Activated naive CD4-positive, alpha-beta T cell treated with anti-CD3 and anti-CD28 coated beads for 36 hours (primary cell): Measurements from ENCODE around the gene DAP. TPM values are rescaled to one million over a fixed set of nuclear protein-coding genes. Genes with fewer than 3 reads are reported as not detected.

Experiments
- CTCF ChIA-PET: fragments of 350-600 bp; sonication (Branson Sonifier 250); formaldehyde crosslinking; loops from one replicate; lab custom pipeline; 2021; ENCODE audit warnings: antibody characterized with exemption; lab: Charles Lee
- DNase-seq: peaks from one replicate; pipeline ENCODE4 v3.0.0-alpha.2; 2020
- H3K27ac Mint-ChIP-seq: one replicate; pipeline ENCODE4 v1.8.0; 2021; ENCODE audit warnings: mild to moderate bottlenecking, mixed read lengths
- H3K27me3 Mint-ChIP-seq: one replicate; pipeline ENCODE4 v1.8.0; 2021; ENCODE audit warnings: low read depth, mixed read lengths
- H3K36me3 Mint-ChIP-seq: one replicate; pipeline ENCODE4 v1.8.0; 2021; ENCODE audit warnings: low read depth, mixed read lengths
- H3K4me1 Mint-ChIP-seq: one replicate; pipeline ENCODE4 v1.8.0; 2021; ENCODE audit warnings: low read depth, mixed read lengths
- H3K4me3 Mint-ChIP-seq: one replicate; pipeline ENCODE4 v1.8.0; 2021; ENCODE audit warnings: mild to moderate bottlenecking, moderate library complexity, mixed read lengths
- H3K9me3 Mint-ChIP-seq: one replicate; pipeline ENCODE4 v1.8.0; 2021; ENCODE audit warnings: mixed read lengths
- intact Hi-C: fragments of 100-400 bp; cut with micrococcal nuclease; formaldehyde crosslinking; loops from one replicate; pipeline ENCODE4 v1.15.1; 2023
- total RNA-seq, 2 experiments: library from RNA; stranded (reverse); gene quantifications; one replicate each; pipeline ENCODE4 v1.2.3, GENCODE V29; 2021

Gene DAP
- total RNA-seq, 2 experiments from 2014 or later: 29.5 to 29.7 TPM

DNA sequence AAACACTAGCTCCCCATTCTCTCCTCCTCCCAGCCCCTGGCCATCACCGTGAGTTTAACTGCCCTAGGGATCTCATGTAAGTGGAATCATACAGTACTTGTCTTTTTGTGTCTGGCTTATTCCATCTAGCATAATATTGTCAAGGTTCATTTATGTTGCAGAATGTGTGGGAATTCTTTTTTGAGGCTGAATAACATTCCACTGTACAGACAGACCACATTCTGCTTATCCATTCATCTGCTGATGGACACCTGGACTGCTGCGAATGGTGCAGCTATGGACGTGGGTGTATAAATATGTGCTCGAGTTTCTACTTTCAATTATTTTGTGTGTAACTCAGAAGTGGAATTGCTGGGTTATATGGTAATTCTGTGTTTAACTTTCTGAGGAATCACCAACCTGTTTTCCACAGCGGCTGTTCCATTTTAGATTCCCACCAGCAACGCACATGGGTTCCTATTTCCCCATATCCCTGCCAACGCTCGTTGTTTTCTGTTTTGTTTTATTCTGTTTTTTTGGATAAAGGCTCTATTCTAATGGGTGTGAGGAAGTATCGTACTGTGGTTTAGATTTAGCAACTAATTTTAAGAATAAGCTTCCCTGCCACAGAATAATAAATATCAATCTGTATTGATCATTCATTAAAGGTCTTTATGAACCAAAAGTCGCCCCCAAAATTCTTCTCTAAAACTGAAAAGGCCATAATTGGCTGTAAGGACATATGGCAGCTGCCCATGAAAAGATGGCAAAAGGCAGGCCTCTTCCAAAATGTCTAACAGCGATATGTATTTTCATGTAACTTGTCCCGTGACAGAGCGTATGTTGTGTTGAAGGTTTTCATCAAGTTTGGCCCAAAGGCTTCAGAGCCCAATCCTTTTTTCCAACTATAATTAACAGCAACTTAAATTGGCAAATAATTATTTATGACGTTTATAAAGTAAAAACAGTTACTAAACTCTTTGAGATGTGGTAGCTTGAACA is 70.3 kb downstream of the DAP start:
- Mint-ChIP-seq H3K36me3 (peaks cover 8% of the 10 kb centered on the region), H3K4me1 (peaks cover 6% of the 10 kb centered on the region), H3K27ac (no peak overlapping the region), H3K4me3 (no peak overlapping the region), H3K27me3 (no peaks in the 10 kb centered on the region), H3K9me3 (no peaks in the 10 kb centered on the region)
- CTCF ChIA-PET: interaction anchor here (0.6 to 2.8 kb wide), 3 partner anchors 13 to 237 kb away, joined by 3 to 13 read pairs (median 6); no protein-coding TSS in a partner anchor
- intact Hi-C loops: loop anchor here (1.0 to 10.0 kb wide), 3 partner anchors 238 to 454 kb away; no protein-coding TSS in a partner anchor
- DNase-seq: no peak

DNA sequence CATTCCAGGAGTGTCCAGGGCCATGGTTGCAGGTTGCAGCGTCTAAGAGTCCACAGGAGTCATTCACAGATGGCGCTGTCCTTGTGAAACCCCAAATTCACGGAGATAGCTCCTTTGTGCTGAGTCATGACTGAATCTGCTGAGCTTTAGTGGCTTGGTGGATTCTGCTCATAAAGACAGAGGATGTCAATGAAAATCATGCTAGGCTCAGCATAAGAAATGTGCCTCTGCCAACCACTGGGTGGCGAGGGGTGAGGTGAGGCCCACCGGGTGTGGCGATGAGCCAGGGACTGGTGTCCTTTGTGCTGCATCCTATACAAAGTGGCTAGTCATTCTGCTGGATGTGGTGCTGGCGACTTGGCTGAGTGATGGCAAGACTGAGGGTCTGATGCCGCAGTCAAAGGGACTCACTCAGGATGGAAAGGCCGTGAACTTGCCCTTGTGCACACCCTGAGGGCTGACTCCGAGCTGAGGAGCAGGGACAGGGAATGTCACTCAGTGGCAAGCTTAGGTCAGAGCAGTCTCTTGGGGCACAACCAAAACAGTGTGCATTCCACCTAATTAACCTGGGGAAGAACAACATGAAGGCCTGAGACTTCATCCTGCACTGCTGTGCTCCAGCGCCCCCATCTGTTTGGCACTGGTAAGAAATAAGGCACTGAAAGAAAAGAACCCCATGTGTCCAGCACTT is 71.5 kb downstream of the DAP start:
- CTCF ChIA-PET: interaction anchor here (0.6 to 2.8 kb wide), 3 partner anchors 62 to 236 kb away, joined by 3 to 13 read pairs (median 6); no protein-coding TSS in a partner anchor
- no peaks in the 10 kb centered on the region for H3K27me3 Mint-ChIP-seq
- H3K27ac Mint-ChIP-seq: no peak overlapping the region
- intact Hi-C loops: loop anchor here (1.0 to 10.0 kb wide), 3 partner anchors 237 to 455 kb away; no protein-coding TSS in a partner anchor
- peak; percentile 57 for DNase-seq
- H3K36me3 Mint-ChIP-seq: peaks cover 12% of the 10 kb centered on the region
- H3K4me1 Mint-ChIP-seq: no peaks in the 10 kb centered on the region
- no peak overlapping the region for H3K4me3 Mint-ChIP-seq
- H3K9me3 Mint-ChIP-seq: no peaks in the 10 kb centered on the region

DNA sequence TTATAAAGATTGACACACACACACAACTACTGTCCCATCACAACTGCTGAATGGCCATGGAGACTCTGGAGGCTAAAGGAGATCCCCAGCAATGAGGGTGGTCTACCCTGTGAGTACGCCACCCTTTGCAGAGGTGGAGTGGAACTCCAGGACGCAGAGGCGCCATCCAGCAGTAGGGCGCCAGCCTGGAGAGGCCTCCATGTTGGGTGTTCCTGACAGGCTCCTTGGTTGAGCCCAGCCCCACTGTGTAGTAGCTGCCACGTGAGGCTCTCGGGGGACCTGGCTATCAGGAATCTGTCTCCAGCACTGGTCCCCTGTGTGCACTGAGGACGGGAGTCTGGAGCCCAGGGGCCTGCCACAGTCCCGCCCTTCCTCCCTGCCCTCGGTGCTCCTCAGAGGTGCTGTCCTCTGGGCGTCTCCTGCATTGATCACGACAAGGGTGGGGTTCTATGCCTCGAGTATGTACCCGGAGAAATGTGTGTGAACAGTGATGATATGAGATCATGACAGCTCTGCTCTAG is 72.3 kb downstream of the DAP start:
- Mint-ChIP-seq H3K27ac (no peak overlapping the region), H3K4me3 (no peak overlapping the region)

DNA sequence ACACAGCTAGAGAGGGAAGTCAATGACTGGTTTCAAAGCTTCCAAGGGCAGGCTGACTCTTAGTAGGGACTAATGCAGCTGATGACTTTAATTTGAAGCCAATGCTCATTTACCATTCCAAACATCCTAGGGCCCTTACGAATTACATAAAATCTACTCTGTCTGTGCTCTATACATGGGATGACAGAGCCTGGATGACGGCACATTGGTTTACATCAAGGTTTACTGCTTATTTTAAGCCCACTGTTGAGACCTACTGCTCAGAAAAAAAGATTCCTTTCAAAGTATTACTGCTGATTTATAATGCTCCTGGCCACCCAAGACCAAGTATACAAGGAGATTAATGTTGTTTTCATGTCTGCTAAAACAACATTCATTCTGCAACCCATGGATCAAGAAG is 74.1 kb downstream of the DAP start:
- Mint-ChIP-seq H3K27me3 (no peaks in the 10 kb centered on the region), H3K36me3 (peaks cover 23% of the 10 kb centered on the region), H3K9me3 (no peaks in the 10 kb centered on the region), H3K4me1 (no peaks in the 10 kb centered on the region), H3K27ac (no peak overlapping the region), H3K4me3 (no peak overlapping the region)
- DNase-seq: no peak
- intact Hi-C loops: no loop called here
- CTCF ChIA-PET: interaction anchor here (0.9 kb wide), 1 partner anchor 16 kb away, joined by 3 read pairs; no protein-coding TSS in a partner anchor

More for the DNA sequence above, 72.3 kb downstream of the DAP start:
- Mint-ChIP-seq H3K27me3 (no peaks in the 10 kb centered on the region), H3K36me3 (peaks cover 12% of the 10 kb centered on the region), H3K4me1 (no peaks in the 10 kb centered on the region), H3K9me3 (no peaks in the 10 kb centered on the region)
- no peak for DNase-seq
- intact Hi-C loops: no loop called here
- CTCF ChIA-PET: interaction anchor here (0.6 to 2.8 kb wide), 3 partner anchors 61 to 235 kb away, joined by 3 to 13 read pairs (median 6); no protein-coding TSS in a partner anchor

GRCh38 chr5:10685115-10685521 is 75.9 kb downstream of the DAP start:
- no peak for DNase-seq
- CTCF ChIA-PET: no interaction called here
- H3K36me3 Mint-ChIP-seq: peaks cover 32% of the 10 kb centered on the region
- no peaks in the 10 kb centered on the region for H3K9me3 Mint-ChIP-seq
- H3K4me3 Mint-ChIP-seq: no peak overlapping the region
- intact Hi-C loops: no loop called here
- H3K27me3 Mint-ChIP-seq: no peaks in the 10 kb centered on the region
- no peaks in the 10 kb centered on the region for H3K4me1 Mint-ChIP-seq
- H3K27ac Mint-ChIP-seq: no peak overlapping the region

DNA sequence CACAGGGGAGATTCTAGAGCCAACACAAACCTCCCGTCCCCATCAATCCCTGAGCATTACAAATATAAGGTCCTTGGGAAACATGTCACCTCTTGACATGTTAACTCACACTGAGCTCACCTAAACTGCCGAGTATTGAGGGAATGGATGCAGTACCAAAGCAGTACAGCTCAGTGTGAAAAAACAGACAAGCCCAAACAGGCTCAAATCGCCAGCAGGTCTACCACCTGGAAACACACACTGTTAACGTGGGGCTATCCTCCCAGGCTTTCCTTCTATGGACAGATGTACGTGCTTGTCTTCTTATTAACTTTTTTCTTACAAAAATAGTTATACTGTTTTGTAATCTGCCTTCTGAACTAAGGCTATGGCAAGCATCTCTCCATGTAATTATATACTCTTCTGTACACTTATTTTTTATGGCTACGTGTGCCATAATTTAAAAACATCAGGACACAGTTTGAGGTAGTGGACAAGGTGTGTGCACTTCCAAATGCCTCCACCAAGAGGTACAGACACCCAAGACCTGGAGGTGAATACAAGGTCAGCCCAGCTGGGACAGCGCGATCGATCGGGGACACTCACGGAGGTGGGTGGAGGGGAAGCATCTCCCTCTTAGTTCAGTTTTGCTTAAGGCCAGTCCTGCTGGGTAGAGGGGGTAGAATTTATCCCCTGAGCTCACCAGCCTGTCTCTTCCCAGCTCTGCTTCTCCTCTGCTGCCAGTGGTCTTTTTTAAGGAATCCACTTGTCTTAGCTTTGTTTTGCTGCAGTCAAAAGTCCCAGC is 76.5 kb downstream of the DAP start:
- intact Hi-C loops: no loop called here
- Mint-ChIP-seq H3K27me3 (no peaks in the 10 kb centered on the region), H3K36me3 (peaks cover 38% of the 10 kb centered on the region), H3K27ac (no peak overlapping the region), H3K9me3 (no peaks in the 10 kb centered on the region), H3K4me3 (no peak overlapping the region), H3K4me1 (no peaks in the 10 kb centered on the region)
- no peak for DNase-seq
- CTCF ChIA-PET: no interaction called here

- Mint-ChIP-seq H3K27me3 (no peaks in the 10 kb centered on the region), H3K4me3 (no peak overlapping the region), H3K27ac (no peak overlapping the region), H3K36me3 (peaks cover 42% of the 10 kb centered on the region), H3K4me1 (no peaks in the 10 kb centered on the region), H3K9me3 (peaks cover 2% of the 10 kb centered on the region)
- intact Hi-C loops: no loop called here
- DNase-seq: no peak
- CTCF ChIA-PET: no interaction called here
These were observed 78.1 kb downstream of the DAP start for GRCh38 chr5:10682801-10683525.

DNA sequence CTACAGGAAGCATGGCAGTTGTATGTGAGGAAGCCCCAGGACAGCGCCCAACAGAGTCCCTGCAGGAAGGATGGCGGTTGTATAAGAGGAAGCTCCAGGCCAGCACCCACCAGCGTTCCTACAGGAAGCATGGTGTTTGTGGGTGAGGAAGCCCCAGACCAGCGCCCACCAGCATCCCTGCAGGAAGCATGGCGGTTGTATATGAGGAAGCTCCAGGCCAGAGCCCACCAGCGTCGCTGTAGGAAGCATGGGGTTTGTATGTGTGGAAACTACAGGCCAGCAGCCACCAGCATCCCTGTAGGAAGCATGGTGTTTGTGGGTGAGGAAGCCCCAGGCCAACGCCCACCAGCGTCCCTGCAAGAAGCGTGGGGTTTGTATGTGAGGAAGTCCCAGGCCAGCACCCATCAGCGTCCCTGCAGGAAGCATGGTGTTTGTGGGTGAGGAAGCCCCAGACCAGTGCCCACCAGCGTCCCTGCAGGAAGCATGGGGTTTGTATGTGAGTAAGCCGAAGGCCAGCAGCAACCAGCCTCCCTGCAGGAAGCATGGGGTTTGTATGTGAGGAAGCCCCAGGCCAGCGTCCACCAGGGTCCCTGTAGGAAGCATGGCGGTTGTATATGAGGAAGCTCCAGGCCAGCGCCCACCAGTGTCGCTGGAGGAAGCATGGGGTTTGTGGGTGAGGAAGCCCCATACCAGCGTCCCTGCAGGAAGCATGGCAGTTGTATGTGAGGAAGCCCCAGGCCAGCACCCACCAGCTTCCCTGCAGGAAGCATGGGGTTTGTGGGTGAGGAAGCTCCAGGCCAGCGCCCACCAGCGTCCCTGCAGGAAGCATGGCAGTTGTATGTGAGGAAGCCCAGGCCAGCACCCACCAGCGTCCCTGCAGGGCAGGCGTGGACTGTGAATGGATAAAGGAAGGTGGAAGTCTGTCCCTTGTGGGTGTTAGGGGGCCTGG is 79.0 kb downstream of the DAP start:
- intact Hi-C loops: no loop called here
- Mint-ChIP-seq H3K27me3 (no peaks in the 10 kb centered on the region), H3K36me3 (peaks cover 47% of the 10 kb centered on the region), H3K4me1 (no peaks in the 10 kb centered on the region), H3K9me3 (peaks cover 10% of the 10 kb centered on the region), H3K4me3 (no peak overlapping the region), H3K27ac (no peak overlapping the region)
- CTCF ChIA-PET: no interaction called here
- DNase-seq: no peak

DNA sequence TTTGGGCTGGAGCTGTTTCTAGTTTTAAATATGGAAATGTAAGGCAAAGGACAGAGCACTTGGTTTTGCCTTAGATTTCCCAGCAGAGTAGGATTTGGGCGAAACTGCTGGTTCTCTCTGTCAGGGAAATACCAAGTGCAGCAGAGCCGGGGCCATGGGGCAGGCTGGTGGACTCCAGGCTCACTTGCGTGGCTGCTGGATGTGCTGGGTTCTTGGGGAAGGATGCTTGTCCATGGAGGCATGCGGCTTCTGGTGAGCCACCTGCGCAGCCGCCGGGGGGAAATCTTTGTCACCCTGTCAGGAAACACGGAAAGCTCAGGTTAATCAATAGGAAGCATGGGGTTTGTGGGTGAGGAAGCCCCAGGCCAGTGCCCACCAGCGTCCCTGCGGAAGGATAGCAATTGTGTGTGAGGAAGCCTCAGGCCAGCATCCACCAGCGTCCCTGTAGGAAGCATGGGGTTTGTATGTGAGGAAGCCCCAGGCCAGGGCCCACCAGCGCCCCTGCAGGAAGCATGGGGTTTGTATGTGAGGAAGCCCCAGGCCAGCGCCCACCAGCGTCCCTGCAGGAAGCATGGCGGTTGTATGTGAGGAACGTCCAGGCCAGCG is 80.1 kb downstream of the DAP start:
- Mint-ChIP-seq H3K4me1 (no peaks in the 10 kb centered on the region), H3K4me3 (no peak overlapping the region), H3K9me3 (peaks cover 13% of the 10 kb centered on the region), H3K27me3 (no peaks in the 10 kb centered on the region), H3K27ac (no peak overlapping the region), H3K36me3 (peaks cover 49% of the 10 kb centered on the region)
- DNase-seq: no peak
- intact Hi-C loops: no loop called here
- CTCF ChIA-PET: no interaction called here

GRCh38 chr5:10679336-10679988 is 81.6 kb downstream of the DAP start:
- intact Hi-C loops: no loop called here
- H3K36me3 Mint-ChIP-seq: peaks cover 45% of the 10 kb centered on the region

More at GRCh38 chr5:10679336-10679988, 81.6 kb downstream of the DAP start:
- Mint-ChIP-seq H3K27me3 (no peaks in the 10 kb centered on the region), H3K4me3 (no peak overlapping the region), H3K9me3 (peaks cover 13% of the 10 kb centered on the region), H3K27ac (no peak overlapping the region), H3K4me1 (no peaks in the 10 kb centered on the region)
- DNase-seq: no peak
- CTCF ChIA-PET: interaction anchor here (1.0 kb wide), 1 partner anchor 23 kb away, joined by 3 read pairs; no protein-coding TSS in a partner anchor
